H1 (cell line): ENCODE results near the gene RANBP17. TPM values are rescaled to one million over a fixed set of nuclear protein-coding genes. Genes with fewer than 3 reads are reported as not detected.

Experiments
- BRCA1 ChIP-seq: IDR thresholded peaks from 2 replicates; pipeline ENCODE4 v1.6.1; 2012; ENCODE audit warnings: low read depth, low read length, improper control_type of control experiment
- EGR1 ChIP-seq: IDR thresholded peaks from 2 replicates; pipeline ENCODE4 v1.6.1; 2011; ENCODE audit warnings: low read depth, low read length, borderline replicate concordance
- SIX5 ChIP-seq: IDR thresholded peaks from 2 replicates; pipeline ENCODE4 v1.6.1; 2011; ENCODE audit warnings: mild to moderate bottlenecking, low read depth, low read length
- SRF ChIP-seq: IDR thresholded peaks from 2 replicates; pipeline ENCODE4 v1.6.1; 2011; ENCODE audit warnings: mild to moderate bottlenecking, low read depth, low read length, moderate library complexity
- polyA plus RNA-seq, 7 experiments: library from polyadenylated mRNA; depleted of rRNA in 3 of 7; stranded (reverse) in 5 of 7; unstranded in 2 of 7; fragments of >200 nt in 5 of 7; fragments of 200-250 nt in 2 of 7; gene quantifications; 1 replicate in 5 of 7; 2 replicates in 1 of 7; 4 replicates in 1 of 7; pipeline versions ENCODE4 v1.2.1 to v1.2.3, GENCODE V29; 2011 to 2013; ENCODE audit warnings: missing spikeins in 2 of 7, mixed read lengths in 2 of 7
- total RNA-seq: library from RNA; stranded (reverse); fragmentation: NEBNext Ultra II Directional; extraction: Animal tissue kit (Norgen Biotek cat#: 25700); gene quantifications from 2 replicates; pipeline ENCODE4 v1.2.1, GENCODE V29; 2021
- TF ChIP-seq, protein P1 (sequence below): IDR thresholded peaks from 2 replicates; pipeline ENCODE4 v1.6.1; 2011; ENCODE audit warnings: low read depth, mild to moderate bottlenecking, low read length; ENCODE audit not compliant: insufficient read depth

The RANBP17 gene
- total and polyA plus RNA-seq, 2 of the 8 experiments (the other 6 are each of a cell fraction or from before 2014, with no cell fraction given), result 8.6 to 21.3 TPM

DNA sequence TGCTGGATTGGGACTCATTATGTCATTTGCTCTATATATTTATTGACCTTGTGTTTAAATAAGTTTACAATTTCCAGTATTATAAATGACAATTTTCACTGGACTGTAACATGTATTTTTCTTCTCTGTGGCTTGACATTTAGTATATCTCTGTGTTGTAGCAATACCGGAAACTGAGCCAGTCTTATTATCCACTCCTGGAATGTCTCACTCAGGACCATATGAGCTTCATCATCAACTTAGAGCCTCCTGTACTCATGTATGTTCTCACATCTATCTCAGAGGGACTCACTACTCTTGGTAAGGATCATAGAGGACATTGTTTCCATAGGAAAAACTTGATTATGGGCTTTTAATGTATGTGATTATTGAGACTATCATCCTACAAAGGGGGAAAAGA lies 380.7 kb downstream of the RANBP17 start (continued):
- TF ChIP-seq SRF (no peak), SIX5 (no peak), EGR1 (no peak), BRCA1 (no peak)
- TF ChIP-seq, protein P1, sequence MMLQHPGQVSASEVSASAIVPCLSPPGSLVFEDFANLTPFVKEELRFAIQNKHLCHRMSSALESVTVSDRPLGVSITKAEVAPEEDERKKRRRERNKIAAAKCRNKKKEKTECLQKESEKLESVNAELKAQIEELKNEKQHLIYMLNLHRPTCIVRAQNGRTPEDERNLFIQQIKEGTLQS, result no peak
